ENCODE measurements around the gene RPL32. TPM values are rescaled to one million over a fixed set of nuclear protein-coding genes. Genes with fewer than 3 reads are reported as not detected.
"Not testable (repeated sequence)": the region's sequence is repeated elsewhere in the genome, so short reads cannot be mapped to it uniquely, and the experiment has no call there.

RPL32 gene
- total RNA-seq (2,355 TPM), polyA plus RNA-seq (2,449 TPM)

GRCh38 chr3:12841149-12841969 is at the start of gene RPL32:
Gene RPL32 (minus strand): TSS chr3:12841565. CDS start chr3:12840237, 1,328 bp downstream.
- H3K4me3 ChIP-seq (ENCODE audit: low read depth, low read length) = peak within 1 kb of the TSS; percentile 73
- WGBS = under 1% methylated on average over 43 of the region's 43 CpGs
- peak within 1 kb of the TSS; percentile 80 for H3K27ac ChIP-seq (ENCODE audit: low read depth)
- no peaks in the 10 kb centered on the region for H3K4me1 ChIP-seq (ENCODE audit: insufficient read depth)
- H3K36me3 ChIP-seq (ENCODE audit: insufficient read depth) = peaks cover 2% of the 10 kb centered on the region
- peak; percentile 95 for DNase-seq (ENCODE audit: extremely low spot score)

DNA sequence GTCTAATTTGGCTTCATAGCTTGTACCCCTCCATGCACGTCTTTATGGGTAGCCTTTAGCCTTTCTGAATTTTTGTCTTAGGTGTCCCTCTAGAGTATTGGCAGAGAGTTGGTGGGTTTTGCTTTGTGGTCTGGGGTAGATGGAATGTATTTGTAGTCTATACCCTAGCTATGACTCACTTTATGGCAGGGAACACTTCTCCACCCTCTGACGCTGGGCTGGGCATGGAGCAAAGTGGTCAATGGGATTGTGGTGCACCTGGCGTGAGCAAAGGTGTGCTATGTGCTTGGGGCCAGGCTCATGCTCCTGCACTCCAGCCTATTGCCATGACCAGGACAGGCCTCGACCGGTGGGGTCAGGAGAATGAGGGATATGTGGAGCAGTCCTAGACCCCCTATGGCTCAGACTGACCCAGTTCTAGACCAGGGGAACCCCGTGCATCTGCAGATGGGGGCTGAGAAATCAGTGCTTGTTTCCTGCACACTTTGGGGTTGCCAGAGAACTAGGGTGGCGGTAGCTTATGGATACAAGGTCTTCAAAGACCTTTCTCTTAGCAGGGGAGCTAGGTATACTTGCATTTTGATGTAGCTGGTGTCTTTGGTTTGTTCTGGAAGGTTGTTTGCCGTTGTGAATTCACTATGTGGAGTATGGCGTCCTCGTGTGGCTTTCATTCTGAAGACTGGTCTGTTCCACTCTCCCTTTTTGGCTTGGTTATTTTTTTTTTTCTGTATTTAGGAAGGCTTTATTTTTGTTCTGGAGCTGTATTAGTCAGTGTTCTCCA is 49.4 kb upstream of the RPL32 start:
- H3K4me1 ChIP-seq (ENCODE audit: insufficient read depth) = no peaks in the 10 kb centered on the region
- H3K4me3 ChIP-seq (ENCODE audit: low read depth, low read length) = no peak overlapping the region
- no peaks in the 10 kb centered on the region for H3K36me3 ChIP-seq (ENCODE audit: insufficient read depth)
- no peak for DNase-seq (ENCODE audit: extremely low spot score)
- WGBS = 91% methylated on average over 10 of the region's 10 CpGs
- H3K27ac ChIP-seq (ENCODE audit: low read depth) = no peak overlapping the region

- DNase-seq (ENCODE audit: extremely low spot score) = no peak
- no peaks in the 10 kb centered on the region for H3K4me1 ChIP-seq (ENCODE audit: insufficient read depth)
- no peaks in the 10 kb centered on the region for H3K36me3 ChIP-seq (ENCODE audit: insufficient read depth)
- no peak overlapping the region for H3K27ac ChIP-seq (ENCODE audit: low read depth)
- H3K4me3 ChIP-seq (ENCODE audit: low read depth, low read length) = no peak overlapping the region
- WGBS = 82% methylated on average over 12 of the region's 12 CpGs
Observed at GRCh38 chr3:12886736-12887135, 45.4 kb upstream of the RPL32 start.

DNA sequence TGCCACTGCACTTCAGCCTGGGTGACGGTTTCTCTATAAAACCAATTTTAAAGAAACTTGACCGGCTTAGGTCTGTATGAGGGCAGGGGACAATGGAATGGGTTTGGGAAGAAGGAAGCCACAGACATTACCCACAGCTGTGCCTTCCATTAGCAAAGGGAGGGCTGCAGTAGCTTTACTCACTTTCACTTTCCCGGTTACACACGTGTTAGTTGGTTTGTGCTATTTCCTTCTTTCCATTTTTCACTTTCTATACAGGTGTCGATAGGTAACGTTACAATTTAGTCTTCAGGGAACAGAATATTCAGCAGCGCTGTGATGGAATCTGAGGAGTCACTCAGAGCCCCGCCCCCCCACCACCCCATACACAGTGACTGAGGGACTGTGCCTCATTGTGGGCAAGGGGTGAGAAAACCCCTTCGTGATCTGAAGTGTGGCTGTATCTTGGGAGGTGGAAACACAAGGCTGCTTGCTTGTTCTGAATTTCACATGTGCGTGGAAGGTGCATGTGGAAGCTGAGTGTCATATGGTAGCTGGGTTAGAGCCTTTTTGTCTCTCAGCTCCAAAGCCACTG is 44.8 kb upstream of the RPL32 start:
- H3K4me1 ChIP-seq (ENCODE audit: insufficient read depth) = no peaks in the 10 kb centered on the region
- 83% methylated on average over 10 of the region's 10 CpGs for WGBS
- no peaks in the 10 kb centered on the region for H3K36me3 ChIP-seq (ENCODE audit: insufficient read depth)
- H3K4me3 ChIP-seq (ENCODE audit: low read depth, low read length) = no peak overlapping the region
- no peak overlapping the region for H3K27ac ChIP-seq (ENCODE audit: low read depth)
- no peak for DNase-seq (ENCODE audit: extremely low spot score)

DNA sequence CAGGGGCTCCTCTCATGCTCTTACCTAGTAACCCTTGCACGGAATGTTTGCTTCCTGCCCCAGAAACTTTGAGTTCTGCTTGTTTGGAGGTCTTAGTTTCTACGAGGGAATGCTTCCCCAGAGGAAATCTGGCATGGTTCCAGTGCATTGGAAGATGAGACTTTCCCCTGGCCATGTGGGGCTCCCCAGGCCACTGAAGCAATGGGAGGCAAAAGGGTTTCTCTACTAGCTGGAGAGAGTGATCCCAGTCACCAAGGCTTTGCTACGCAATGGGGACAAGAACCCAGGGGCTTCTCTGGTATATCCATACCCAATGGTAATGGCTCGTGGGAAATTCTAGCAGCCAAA is 44.2 kb upstream of the RPL32 start:
- 75% methylated on average over 4 of the region's 4 CpGs for WGBS
- Histone ChIP-seq H3K27ac (ENCODE audit: low read depth) (no peak overlapping the region), H3K4me1 (ENCODE audit: insufficient read depth) (no peaks in the 10 kb centered on the region), H3K4me3 (ENCODE audit: low read depth, low read length) (no peak overlapping the region), H3K36me3 (ENCODE audit: insufficient read depth) (no peaks in the 10 kb centered on the region)
- DNase-seq (ENCODE audit: extremely low spot score) = no peak

DNA sequence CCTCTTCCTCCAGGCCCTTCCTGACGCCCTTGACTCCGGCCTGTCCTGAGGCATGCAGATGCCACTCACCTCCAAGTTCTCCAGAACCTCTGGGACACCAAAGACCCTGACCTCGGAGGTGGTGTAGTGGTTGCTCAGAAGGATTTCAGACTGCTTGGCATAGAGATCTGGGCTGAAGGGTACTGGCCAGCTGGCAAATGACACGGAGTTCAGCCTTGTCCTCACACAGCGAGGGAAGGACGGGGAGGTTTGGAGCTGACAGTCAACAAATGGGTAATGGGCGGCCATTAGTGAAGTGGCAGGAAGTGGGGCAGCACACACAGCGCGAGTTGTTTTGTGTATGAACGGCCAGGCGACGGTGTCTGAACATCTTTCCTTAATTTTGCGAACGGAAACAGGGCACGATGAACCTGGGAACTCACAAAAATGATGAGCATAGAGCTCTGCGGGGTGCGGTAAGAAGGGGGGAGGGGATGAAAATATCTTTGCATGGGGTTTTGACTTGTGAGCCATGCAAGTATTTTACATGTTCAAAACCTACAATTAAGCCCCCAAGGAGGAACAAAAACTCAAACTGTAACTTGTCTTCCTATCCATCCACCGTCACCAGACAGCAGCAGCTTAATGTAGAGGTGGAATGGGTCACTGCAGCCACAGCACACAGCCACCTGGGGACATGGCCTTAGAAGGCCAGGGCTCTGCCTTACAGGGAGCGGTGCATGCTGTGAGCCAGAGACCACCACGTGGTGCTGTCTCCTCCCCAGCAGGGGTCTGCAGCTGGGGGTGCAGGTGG is 43.6 kb upstream of the RPL32 start:
- WGBS = 90% methylated on average over 20 of the region's 20 CpGs
- H3K4me3 ChIP-seq (ENCODE audit: low read depth, low read length) = no peak overlapping the region
- no peaks in the 10 kb centered on the region for H3K4me1 ChIP-seq (ENCODE audit: insufficient read depth)
- H3K27ac ChIP-seq (ENCODE audit: low read depth) = no peak overlapping the region
- DNase-seq (ENCODE audit: extremely low spot score) = no peak
- no peaks in the 10 kb centered on the region for H3K36me3 ChIP-seq (ENCODE audit: insufficient read depth)

GRCh38 chr3:12884186-12884680 is 42.9 kb upstream of the RPL32 start:
- H3K27ac ChIP-seq (ENCODE audit: low read depth) = no peak overlapping the region
- no peak for DNase-seq (ENCODE audit: extremely low spot score)
- H3K36me3 ChIP-seq (ENCODE audit: insufficient read depth) = no peaks in the 10 kb centered on the region
- H3K4me1 ChIP-seq (ENCODE audit: insufficient read depth) = no peaks in the 10 kb centered on the region
- no peak overlapping the region for H3K4me3 ChIP-seq (ENCODE audit: low read depth, low read length)
- 67% methylated on average over 15 of the region's 15 CpGs for WGBS

DNA sequence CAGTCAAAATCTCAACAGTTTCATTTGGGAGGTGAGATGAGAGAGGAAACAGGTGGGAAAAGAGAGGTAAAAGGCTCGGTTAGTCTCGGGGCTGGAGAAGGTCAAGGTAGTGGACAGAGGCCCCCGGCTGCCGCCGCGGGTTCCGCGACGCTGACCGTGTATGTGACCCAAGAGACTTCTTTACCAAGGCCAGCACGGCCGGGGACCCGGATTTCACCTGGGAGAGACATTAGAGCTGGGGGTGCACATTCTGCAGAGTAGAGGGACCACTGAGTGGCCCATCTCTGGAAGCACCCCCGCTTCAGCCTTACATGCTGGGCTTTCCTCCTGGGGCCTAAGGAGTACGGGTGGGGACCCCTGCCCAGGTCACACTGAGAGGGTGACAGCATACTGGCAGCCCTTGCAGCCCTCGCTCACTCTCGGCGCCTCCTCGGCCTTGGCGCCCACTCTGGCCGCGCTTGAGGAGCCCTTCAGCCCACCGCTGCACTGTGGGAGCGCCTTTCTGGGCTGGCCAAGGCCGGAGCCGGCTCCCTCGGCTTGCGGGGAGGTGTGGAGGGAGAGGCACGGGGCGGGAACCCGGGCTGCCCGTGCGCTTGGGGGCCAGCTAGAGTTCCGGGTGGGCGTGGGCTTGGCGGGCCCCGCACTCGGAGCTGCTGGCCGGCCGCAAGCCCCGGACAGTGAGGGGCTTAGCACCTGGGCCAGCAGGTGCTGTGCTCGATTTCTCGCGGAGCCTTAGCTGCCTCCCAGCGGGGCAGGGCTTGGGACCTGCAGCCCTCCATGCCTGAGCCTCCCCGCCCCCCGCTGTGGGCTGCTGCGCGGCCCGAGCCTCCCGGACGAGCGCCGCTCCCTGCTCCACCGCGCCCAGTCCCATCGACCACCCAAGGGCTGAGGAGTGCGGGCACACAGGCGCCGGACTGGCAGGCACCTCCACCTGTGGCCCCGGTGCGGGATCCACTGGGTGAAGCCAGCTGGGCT is 41.3 kb upstream of the RPL32 start:
- DNase-seq (ENCODE audit: extremely low spot score) = no peak
- Histone ChIP-seq H3K4me1 (ENCODE audit: insufficient read depth) (no peaks in the 10 kb centered on the region), H3K36me3 (ENCODE audit: insufficient read depth) (no peaks in the 10 kb centered on the region), H3K4me3 (ENCODE audit: low read depth, low read length) (no peak overlapping the region), H3K27ac (ENCODE audit: low read depth) (no peak overlapping the region)
- WGBS = 96% methylated on average over 62 of the region's 62 CpGs

- not testable (repeated sequence) for H3K4me3 ChIP-seq (ENCODE audit: low read depth, low read length); H3K27ac ChIP-seq (ENCODE audit: low read depth); H3K36me3 ChIP-seq (ENCODE audit: insufficient read depth); DNase-seq (ENCODE audit: extremely low spot score); H3K4me1 ChIP-seq (ENCODE audit: insufficient read depth)
- WGBS = 94% methylated on average over 12 of the region's 12 CpGs
Observed at GRCh38 chr3:12881858-12882257, 40.5 kb upstream of the RPL32 start.

DNA sequence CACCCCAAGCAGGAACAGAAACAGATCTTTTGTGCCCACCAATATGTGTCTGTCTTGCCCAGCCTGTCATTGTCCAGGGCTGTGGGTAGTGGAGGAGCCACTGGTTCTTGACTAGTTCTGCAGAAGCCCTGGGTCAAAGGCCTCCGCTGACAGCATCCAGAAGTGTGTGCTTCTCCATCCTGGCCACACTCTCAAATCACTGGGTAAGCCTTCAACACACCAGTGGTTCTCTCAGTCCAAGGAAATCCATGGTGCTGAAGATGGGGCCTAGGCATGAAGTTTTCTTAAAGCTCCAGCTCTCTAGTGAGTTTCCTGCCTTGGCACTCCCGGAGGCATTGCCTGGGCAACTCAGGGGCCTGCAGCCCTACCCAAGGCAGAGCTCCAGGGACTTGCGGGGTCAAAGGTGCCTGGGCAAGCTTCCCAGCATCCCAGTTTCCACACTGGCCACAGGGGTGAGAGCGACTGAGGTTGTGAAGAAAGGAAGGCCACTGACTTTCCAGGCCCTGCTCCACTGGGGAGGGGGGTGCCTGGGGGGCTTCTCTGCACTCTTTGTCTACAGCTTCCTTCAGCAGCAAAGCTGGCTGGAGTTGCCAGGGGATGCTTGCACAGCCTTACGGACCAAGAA is 37.9 kb upstream of the RPL32 start:
- no peaks in the 10 kb centered on the region for H3K4me1 ChIP-seq (ENCODE audit: insufficient read depth)
- DNase-seq (ENCODE audit: extremely low spot score) = no peak
- H3K27ac ChIP-seq (ENCODE audit: low read depth) = no peak overlapping the region
- H3K36me3 ChIP-seq (ENCODE audit: insufficient read depth) = no peaks in the 10 kb centered on the region
- 90% methylated on average over 5 of the region's 5 CpGs for WGBS
- no peak overlapping the region for H3K4me3 ChIP-seq (ENCODE audit: low read depth, low read length)

DNA sequence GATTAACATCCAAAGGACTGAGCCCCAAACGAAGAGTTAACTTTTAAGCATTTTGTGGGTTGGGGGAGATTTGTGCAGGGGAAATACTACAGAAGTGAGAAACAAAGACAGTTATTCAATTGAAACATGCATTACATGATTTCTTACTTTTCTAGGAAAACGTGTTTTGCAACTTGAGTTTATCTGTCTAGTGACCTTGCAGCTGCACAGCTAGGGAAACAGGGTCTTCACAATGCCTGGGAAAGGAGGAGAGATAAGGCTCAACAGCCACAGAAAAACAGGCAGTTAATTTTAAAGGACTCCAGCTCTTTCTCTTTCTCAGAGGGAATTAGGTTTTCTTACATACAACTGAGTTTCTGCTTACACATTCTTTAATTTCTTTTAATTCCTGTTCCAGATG is 37.4 kb upstream of the RPL32 start:
- 59% methylated on average over 2 of the region's 2 CpGs for WGBS
- not testable (repeated sequence) for H3K4me1 ChIP-seq (ENCODE audit: insufficient read depth); H3K27ac ChIP-seq (ENCODE audit: low read depth); H3K4me3 ChIP-seq (ENCODE audit: low read depth, low read length); DNase-seq (ENCODE audit: extremely low spot score); H3K36me3 ChIP-seq (ENCODE audit: insufficient read depth)

DNA sequence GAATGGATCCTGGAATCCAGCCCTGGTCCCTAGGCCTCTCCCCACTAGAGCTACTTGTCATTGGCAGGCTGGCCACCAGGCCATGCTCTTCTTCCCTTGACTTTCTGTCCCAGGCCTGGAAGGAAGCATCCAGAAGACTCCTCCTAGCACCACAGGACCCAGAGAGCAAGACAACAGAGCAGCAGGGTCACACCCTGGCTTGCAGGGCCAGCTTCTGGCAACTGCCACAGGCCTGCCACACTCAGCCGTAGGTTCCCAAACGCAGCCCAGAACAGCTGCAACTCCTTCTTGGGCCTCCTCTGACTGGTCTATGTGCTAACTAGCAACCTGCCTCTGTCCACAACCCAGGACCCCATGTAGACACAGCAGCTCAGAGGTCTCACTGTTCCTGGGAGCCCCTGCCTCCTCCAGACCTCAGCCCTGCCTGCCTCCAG is 36.8 kb upstream of the RPL32 start:
- no peak overlapping the region for H3K27ac ChIP-seq (ENCODE audit: low read depth)
- H3K4me1 ChIP-seq (ENCODE audit: insufficient read depth) = no peaks in the 10 kb centered on the region
- H3K36me3 ChIP-seq (ENCODE audit: insufficient read depth) = no peaks in the 10 kb centered on the region
- H3K4me3 ChIP-seq (ENCODE audit: low read depth, low read length) = no peak overlapping the region
- whole genome bisulfite sequencing = 91% methylated on average over 2 of the region's 2 CpGs
- DNase-seq (ENCODE audit: extremely low spot score) = no peak
